Prostate gland (tissue), 2 donors: ENCODE results near the gene LBP. TPM values are rescaled to one million over a fixed set of nuclear protein-coding genes. Genes with fewer than 3 reads are reported as not detected.

Source experiments
- DNase-seq: peaks from one replicate; pipeline ENCODE4 v3.0.0-alpha.2; 2019; ENCODE audit warnings: low spot score
- H3K27ac ChIP-seq, 2 donors: fragments of 200-600 bp; sonication (generic); 2 replicates each; pipeline ENCODE4 v1.5.1; 2017 to 2019
- H3K27me3 ChIP-seq: fragments of 200-600 bp; sonication (generic); replicated peaks from 2 replicates; pipeline ENCODE4 v1.5.1; 2019; ENCODE audit not compliant: insufficient read depth
- H3K36me3 ChIP-seq, 2 donors: fragments of 200-600 bp; sonication (generic); 1 replicate in 1 of 2; 2 replicates in 1 of 2; pipeline versions ENCODE4 v1.5.1 to v1.8.1; 2017 to 2019
- H3K4me1 ChIP-seq: fragments of 200-600 bp; sonication (generic); replicated peaks from 2 replicates; pipeline ENCODE4 v1.5.1; 2019
- H3K4me3 ChIP-seq, 2 donors: fragments of 200-600 bp; sonication (generic); 2 replicates each; pipeline ENCODE4 v1.5.1; 2017 to 2019
- H3K9me3 ChIP-seq: fragments of 200-600 bp; sonication (generic); 2 replicates; pipeline ENCODE4 v1.5.1; 2017
- POLR2A ChIP-seq: fragments of 450-650 bp; IDR thresholded peaks from one replicate; pipeline ENCODE4 v1.6.1; 2016; ENCODE audit warnings: antibody characterized with exemption, mild to moderate bottlenecking
- POLR2AphosphoS5 ChIP-seq: sonication (generic); formaldehyde crosslinking; IDR thresholded peaks from one replicate; pipeline ENCODE4 v1.6.1; 2017; ENCODE audit warnings: antibody characterized with exemption
- WGBS: methylation state at CpG from one replicate; pipeline ENCODE4 v1.1.5; 2018; 5-methylcytosine and 5-hydroxymethylcytosine counted together
- intact Hi-C: fragments of 100-400 bp; cut with DNase I; formaldehyde crosslinking; loops from one replicate; pipeline ENCODE4 v1.14.2; 2022
- total RNA-seq, 2 donors: library from RNA; depleted of rRNA; stranded (reverse); fragments of >200 nt; gene quantifications; one replicate each; pipeline ENCODE4 v1.1.0, GENCODE V29; 2016
- TF ChIP-seq, protein P1 (sequence below), 4 experiments: fragments of 200-600 bp in 2 of 4; fragments of 450-650 bp in 2 of 4; sonication (generic) in 2 of 4; IDR thresholded peaks; 1 replicate in 3 of 4; 2 replicates in 1 of 4; pipeline ENCODE4 v1.5.1; 2016 to 2019; ENCODE audit warnings: antibody characterized with exemption in 4 of 4, mild to moderate bottlenecking in 2 of 4, moderate library complexity in 2 of 4

Gene LBP
- total RNA-seq, 2 donors from 2014 or later = 1.1 TPM; not detected in 1

DNA sequence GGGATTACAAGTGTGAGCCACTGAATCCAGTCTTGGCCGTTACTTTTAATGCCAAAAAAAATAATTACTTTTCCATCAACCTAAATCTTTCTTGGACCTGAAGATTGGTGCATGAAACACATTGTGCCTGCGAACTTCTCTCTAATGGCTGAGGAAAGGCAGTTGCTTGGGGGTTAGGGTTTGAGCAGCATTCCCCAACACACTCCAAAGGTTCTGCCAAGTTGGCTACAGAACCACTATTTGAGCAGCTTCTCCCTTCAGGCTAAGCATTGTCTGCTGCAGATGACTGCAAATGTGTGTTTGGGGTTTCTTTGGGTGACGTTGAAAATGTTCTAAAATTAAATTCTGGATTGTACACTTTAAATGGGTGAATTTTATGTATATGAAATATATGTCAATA, 6.3 kb upstream of the LBP start:
- H3K4me1 ChIP-seq = no peaks in the 10 kb centered on the region
- no peaks in the 10 kb centered on the region for H3K9me3 ChIP-seq
- no peaks in the 10 kb centered on the region for H3K36me3 ChIP-seq
- 42% methylated on average over 3 of the region's 3 CpGs for WGBS
- DNase-seq = no peak
- H3K4me3 ChIP-seq = no peak overlapping the region
- H3K27me3 ChIP-seq = no peaks in the 10 kb centered on the region
- no peak overlapping the region for H3K27ac ChIP-seq
- TF ChIP-seq POLR2A = no peak
- TF ChIP-seq POLR2AphosphoS5 = no peak
- TF ChIP-seq, protein P1, sequence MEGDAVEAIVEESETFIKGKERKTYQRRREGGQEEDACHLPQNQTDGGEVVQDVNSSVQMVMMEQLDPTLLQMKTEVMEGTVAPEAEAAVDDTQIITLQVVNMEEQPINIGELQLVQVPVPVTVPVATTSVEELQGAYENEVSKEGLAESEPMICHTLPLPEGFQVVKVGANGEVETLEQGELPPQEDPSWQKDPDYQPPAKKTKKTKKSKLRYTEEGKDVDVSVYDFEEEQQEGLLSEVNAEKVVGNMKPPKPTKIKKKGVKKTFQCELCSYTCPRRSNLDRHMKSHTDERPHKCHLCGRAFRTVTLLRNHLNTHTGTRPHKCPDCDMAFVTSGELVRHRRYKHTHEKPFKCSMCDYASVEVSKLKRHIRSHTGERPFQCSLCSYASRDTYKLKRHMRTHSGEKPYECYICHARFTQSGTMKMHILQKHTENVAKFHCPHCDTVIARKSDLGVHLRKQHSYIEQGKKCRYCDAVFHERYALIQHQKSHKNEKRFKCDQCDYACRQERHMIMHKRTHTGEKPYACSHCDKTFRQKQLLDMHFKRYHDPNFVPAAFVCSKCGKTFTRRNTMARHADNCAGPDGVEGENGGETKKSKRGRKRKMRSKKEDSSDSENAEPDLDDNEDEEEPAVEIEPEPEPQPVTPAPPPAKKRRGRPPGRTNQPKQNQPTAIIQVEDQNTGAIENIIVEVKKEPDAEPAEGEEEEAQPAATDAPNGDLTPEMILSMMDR (IDR thresholded peaks at IDR 0.05) = no peak
- intact Hi-C loops = no loop called here

DNA sequence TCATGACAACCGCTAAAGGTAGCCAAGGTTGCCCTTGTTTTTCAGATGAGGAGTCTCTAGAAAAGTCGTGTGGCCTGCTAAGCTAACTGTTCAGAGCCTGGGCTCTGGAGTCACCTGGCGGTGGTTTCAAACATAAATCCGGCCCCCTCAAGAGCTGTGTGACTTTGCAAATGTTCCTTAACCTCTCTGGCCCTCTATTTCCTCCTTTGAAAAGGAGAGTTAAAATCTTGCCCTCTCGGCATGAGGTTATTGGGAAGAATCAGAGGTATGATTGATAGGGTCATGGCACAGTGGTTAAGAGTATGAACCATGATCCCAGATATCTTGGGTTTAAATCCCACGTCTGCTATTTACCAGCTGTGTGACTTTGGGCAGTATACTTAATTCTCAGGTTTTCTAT, 5.6 kb upstream of the LBP start:
- H3K27ac ChIP-seq = no peak overlapping the region
- H3K9me3 ChIP-seq = no peaks in the 10 kb centered on the region
- no peak for TF ChIP-seq POLR2A
- TF ChIP-seq, protein P1 (IDR thresholded peaks at IDR 0.05) = no peak
- TF ChIP-seq POLR2AphosphoS5 = no peak
- H3K27me3 ChIP-seq = no peaks in the 10 kb centered on the region
- intact Hi-C loops = no loop called here
- 89% methylated on average over 6 of the region's 6 CpGs for WGBS
- no peak for DNase-seq
- no peaks in the 10 kb centered on the region for H3K4me1 ChIP-seq
- H3K4me3 ChIP-seq = no peak overlapping the region
- H3K36me3 ChIP-seq = no peaks in the 10 kb centered on the region

- intact Hi-C loops = no loop called here
- TF ChIP-seq POLR2AphosphoS5 = no peak
- TF ChIP-seq, protein P1 (IDR thresholded peaks at IDR 0.05) = no peak
- H3K4me3 ChIP-seq = no peak overlapping the region
- no peak overlapping the region for H3K27ac ChIP-seq
- H3K9me3 ChIP-seq = no peaks in the 10 kb centered on the region
- no peaks in the 10 kb centered on the region for H3K27me3 ChIP-seq
- WGBS = 61% methylated on average over 7 of the region's 7 CpGs
- DNase-seq = no peak
- H3K36me3 ChIP-seq = no peaks in the 10 kb centered on the region
- no peaks in the 10 kb centered on the region for H3K4me1 ChIP-seq
Measured at GRCh38 chr20:38342216-38342615, 4.1 kb upstream of the LBP start.

DNA sequence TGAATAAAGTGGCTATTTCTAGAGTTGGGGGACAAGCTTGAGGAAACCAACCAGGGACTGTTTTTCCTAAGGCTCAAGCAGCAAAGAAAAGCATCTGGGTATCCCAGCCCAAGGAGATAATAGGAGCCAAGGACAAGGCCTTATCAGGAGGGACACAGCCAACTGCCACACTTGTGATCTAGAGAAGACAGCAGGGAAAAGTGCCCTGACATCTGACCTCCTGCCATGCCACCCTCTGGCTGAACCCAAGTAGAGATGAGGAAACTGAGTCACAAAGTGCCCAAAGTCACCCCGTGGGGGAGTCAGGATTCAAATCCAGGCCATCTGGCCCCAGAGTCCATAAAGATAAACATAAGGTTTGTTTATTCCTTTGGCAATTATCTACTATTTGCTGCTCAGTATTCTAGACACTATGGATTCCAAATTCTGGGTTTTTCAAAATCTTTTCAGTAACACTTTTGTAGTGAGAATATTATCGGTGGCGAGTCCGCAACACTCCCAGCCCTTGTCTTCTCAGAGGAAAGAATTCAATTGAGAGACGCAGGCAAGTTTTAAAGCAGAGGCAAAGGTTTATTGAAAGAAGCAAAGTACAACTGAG, 3.5 kb upstream of the LBP start:
- DNase-seq = no peak
- 51% methylated on average over 5 of the region's 5 CpGs for WGBS
- TF ChIP-seq, protein P1 (IDR thresholded peaks at IDR 0.05) = no peak
- TF ChIP-seq POLR2A = no peak
- TF ChIP-seq POLR2AphosphoS5 = no peak
- Histone ChIP-seq H3K4me3 (peak overlapping the region in 1 of 2 donors; percentile 9), H3K27ac (no peak overlapping the region), H3K36me3 (no peaks in the 10 kb centered on the region), H3K9me3 (no peaks in the 10 kb centered on the region), H3K4me1 (no peaks in the 10 kb centered on the region), H3K27me3 (no peaks in the 10 kb centered on the region)
- intact Hi-C loops = no loop called here

DNA sequence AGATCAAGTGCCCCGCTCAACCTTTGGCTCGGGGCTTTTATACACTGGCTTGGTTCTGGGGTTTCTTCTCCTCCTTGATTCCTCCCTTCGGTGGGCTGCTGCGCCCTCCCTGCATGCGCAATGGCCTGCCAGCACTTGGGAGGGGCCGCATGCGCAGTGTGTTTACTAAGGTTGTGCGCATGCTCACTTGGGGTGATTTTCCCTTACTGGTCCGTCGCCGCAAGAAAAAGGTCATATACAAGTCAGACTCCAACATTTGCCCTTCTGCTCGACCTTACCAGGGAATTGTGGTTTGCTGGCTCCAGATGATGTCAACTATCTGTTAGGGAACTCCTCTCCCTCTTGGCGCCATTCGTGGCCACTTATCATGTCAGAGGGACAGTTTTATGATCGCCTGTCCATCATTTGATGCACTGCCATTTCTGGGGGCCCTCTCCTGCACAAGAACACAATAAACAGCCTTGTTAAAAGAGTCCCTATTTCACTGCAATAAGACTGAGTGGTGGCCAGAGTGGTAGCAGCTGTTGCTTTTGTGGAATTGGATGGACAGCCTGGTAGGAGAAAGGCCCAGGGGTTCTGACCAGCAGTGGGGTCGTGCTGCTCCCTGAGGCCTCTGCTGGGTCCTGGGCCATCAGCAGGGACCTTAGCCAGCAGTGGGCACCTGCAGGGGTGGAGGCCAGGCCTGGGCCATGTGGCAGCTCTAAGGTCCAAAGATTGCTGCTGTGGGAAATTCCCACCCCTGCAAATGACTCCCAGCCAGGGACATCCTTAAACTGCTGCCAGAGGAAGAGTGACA, 2.8 kb upstream of the LBP start:
- intact Hi-C loops = no loop called here
- no peaks in the 10 kb centered on the region for H3K27me3 ChIP-seq
- WGBS = 21% methylated on average over 16 of the region's 16 CpGs
- H3K4me3 ChIP-seq = peak overlapping the region in 1 of 2 donors; percentile 9
- TF ChIP-seq POLR2AphosphoS5 (peak; percentile 60), POLR2A (no peak)
- TF ChIP-seq, protein P1 (IDR thresholded peaks at IDR 0.05) = no peak
- no peaks in the 10 kb centered on the region for H3K9me3 ChIP-seq
- H3K4me1 ChIP-seq = no peaks in the 10 kb centered on the region
- no peak overlapping the region for H3K27ac ChIP-seq
- DNase-seq = peak; percentile 7
- H3K36me3 ChIP-seq = no peaks in the 10 kb centered on the region
